ENCODE measurements around the gene SORBS2.

- no peak for TF ChIP-seq CTCF (IDR thresholded peaks at IDR 0.05)
- no peak for TF ChIP-seq POLR2A (IDR thresholded peaks at IDR 0.05)
Observed at GRCh38 chr4:185794637-185795036, 17.4 kb downstream of the SORBS2 start.
